HepG2 (cell line): Measurements from ENCODE around the gene UBE2O. TPM values are rescaled to one million over a fixed set of nuclear protein-coding genes. Genes with fewer than 3 reads are reported as not detected.
A peak's percentile ranks its signal among the peaks of the same experiment; 100 is the strongest.

Experiments
- CREB3 ChIP-seq: sonication (generic); formaldehyde crosslinking; IDR thresholded peaks from 2 replicates; pipeline ENCODE4 v1.5.0; 2020; ENCODE audit warnings: missing genetic modification reagents
- EP300 ChIP-seq, 3 experiments: sonication (generic) in 1 of 3; formaldehyde crosslinking in 1 of 3; IDR thresholded peaks; 2 replicates each; pipeline versions ENCODE4 v1.5.1 to v1.6.1; 2011 to 2020; ENCODE audit warnings: low read depth in 2 of 3, low read length in 2 of 3, borderline replicate concordance in 1 of 3, improper control_type of control experiment in 1 of 3, mild to moderate bottlenecking in 1 of 3, missing genetic modification reagents in 1 of 3, moderate library complexity in 1 of 3
- FOXC1 ChIP-seq: sonication (generic); formaldehyde crosslinking; IDR thresholded peaks from 2 replicates; pipeline ENCODE4 v1.8.0; 2022; ENCODE audit warnings: mild to moderate bottlenecking, missing genetic modification reagents, borderline replicate concordance
- GMEB1 ChIP-seq: sonication (generic); formaldehyde crosslinking; IDR thresholded peaks from 2 replicates; pipeline ENCODE4 v1.5.1; 2020; ENCODE audit warnings: missing genetic modification reagents, mild to moderate bottlenecking, borderline replicate concordance
- HES4 ChIP-seq: sonication (generic); formaldehyde crosslinking; IDR thresholded peaks from 2 replicates; pipeline ENCODE4 v1.9.0; 2021; ENCODE audit warnings: mild to moderate bottlenecking, missing genetic modification reagents, borderline replicate concordance
- HMGXB3 ChIP-seq: sonication (generic); formaldehyde crosslinking; IDR thresholded peaks from 2 replicates; pipeline ENCODE4 v1.4.0; 2020; ENCODE audit warnings: missing genetic modification reagents, borderline replicate concordance
- IRF9 ChIP-seq: sonication (generic); formaldehyde crosslinking; IDR thresholded peaks from 2 replicates; pipeline ENCODE4 v1.8.0; 2022; ENCODE audit warnings: missing genetic modification reagents, mild to moderate bottlenecking, borderline replicate concordance
- MAFG ChIP-seq: sonication (generic); formaldehyde crosslinking; IDR thresholded peaks from 2 replicates; pipeline ENCODE4 v1.5.1; 2020; ENCODE audit warnings: mild to moderate bottlenecking, missing genetic modification reagents
- NFE2L2 ChIP-seq: fragments of 150-350 bp; IDR thresholded peaks from 2 replicates; pipeline ENCODE4 v1.6.1; 2014; ENCODE audit warnings: low read length
- PAX8 ChIP-seq: sonication (generic); formaldehyde crosslinking; IDR thresholded peaks from 2 replicates; pipeline ENCODE4 v1.8.0; 2022; ENCODE audit warnings: mild to moderate bottlenecking, missing genetic modification reagents, borderline replicate concordance
- SNAI1 ChIP-seq: sonication (generic); formaldehyde crosslinking; IDR thresholded peaks from 2 replicates; pipeline ENCODE4 v1.5.0; 2020; ENCODE audit warnings: mild to moderate bottlenecking, missing genetic modification reagents, borderline replicate concordance
- THAP11 ChIP-seq: IDR thresholded peaks from 2 replicates; pipeline ENCODE4 v1.6.1; 2016; ENCODE audit warnings: missing biosample characterization, missing genetic modification reagents
- ZC3H13 ChIP-seq: sonication (generic); formaldehyde crosslinking; IDR thresholded peaks from 2 replicates; pipeline ENCODE4 v1.8.1; 2023; ENCODE audit warnings: mild to moderate bottlenecking, missing genetic modification reagents, moderate library complexity
- ZNF180 ChIP-seq: sonication (generic); formaldehyde crosslinking; IDR thresholded peaks from 2 replicates; pipeline ENCODE4 v1.4.0; 2020; ENCODE audit warnings: low read depth, missing genetic modification reagents, borderline replicate concordance
- ZNF296 ChIP-seq: sonication (generic); formaldehyde crosslinking; conservative IDR thresholded peaks from 2 replicates; pipeline ENCODE4 v1.5.0; 2020; ENCODE audit warnings: mild to moderate bottlenecking, missing genetic modification reagents
- ZNF441 ChIP-seq: sonication (generic); formaldehyde crosslinking; IDR thresholded peaks from 2 replicates; pipeline ENCODE4 v1.7.0; 2021; ENCODE audit warnings: missing genetic modification reagents, borderline replicate concordance
- ZNF7 ChIP-seq: IDR thresholded peaks from 2 replicates; pipeline ENCODE4 v1.6.1; 2016; ENCODE audit warnings: missing biosample characterization, missing genetic modification reagents
- ZNF777 ChIP-seq: sonication (generic); formaldehyde crosslinking; IDR thresholded peaks from 2 replicates; pipeline ENCODE4 v1.4.0; 2020; ENCODE audit warnings: missing genetic modification reagents
- polyA plus RNA-seq, 8 experiments: library from polyadenylated mRNA; depleted of rRNA in 3 of 8; stranded (reverse) in 7 of 8; unstranded in 1 of 8; fragments of >200 nt; fragmentation: Illumina TruSeq in 4 of 8; extraction: Trizol in 4 of 8; gene quantifications; 2 replicates each; pipeline versions ENCODE4 v1.2.1 to v1.2.3, GENCODE V29; 2011 to 2016; ENCODE audit warnings: low read depth in 4 of 8, missing spikeins in 1 of 8, mixed read lengths in 1 of 8; ENCODE audit not compliant: insufficient read depth in 1 of 8
- total RNA-seq, 5 experiments: library from RNA; depleted of rRNA; stranded (reverse); fragments of >200 nt; fragmentation: Illumina TruSeq; extraction: Trizol; gene quantifications; 2 replicates each; pipeline ENCODE4 v1.2.3, GENCODE V29; 2016; ENCODE audit warnings: low read depth in 1 of 5

The UBE2O gene
- total and polyA plus RNA-seq, 2 of the 13 experiments (the other 11 are each of a cell fraction or from before 2014, with no cell fraction given): 21.5 to 23.5 TPM

- TF ChIP-seq MAFG (CRISPR knock-in tag): peak; percentile 94
- TF ChIP-seq GMEB1: no peak
- TF ChIP-seq EP300 (IDR thresholded peaks at IDR 0.05; ENCODE audit: low read depth in 2 of 2, low read length in 2 of 2): no peak; a peak in 1 of 4 replicates
- no peak; the same call in 1 of the 2 replicates for TF ChIP-seq EP300 (CRISPR knock-in tag; IDR thresholded peaks at IDR 0.05; ENCODE audit: borderline replicate concordance)
- no peak for TF ChIP-seq ZNF777 (CRISPR knock-in tag)
- no peak for TF ChIP-seq CREB3 (CRISPR knock-in tag)
- no peak for TF ChIP-seq HMGXB3 (CRISPR knock-in tag)
- no peak for TF ChIP-seq HES4 (CRISPR knock-in tag)
- TF ChIP-seq ZNF180 (CRISPR knock-in tag): no peak
- TF ChIP-seq PAX8: no peak
- TF ChIP-seq ZNF441 (CRISPR knock-in tag): no peak
- TF ChIP-seq IRF9: no peak
- TF ChIP-seq ZC3H13 (CRISPR knock-in tag): no peak
- no peak for TF ChIP-seq ZNF296 (CRISPR knock-in tag)
- TF ChIP-seq ZNF7 (CRISPR knock-in tag): peak; percentile 61; the same call in 1 of the 2 replicates
- no peak for TF ChIP-seq FOXC1 (CRISPR knock-in tag)
- TF ChIP-seq NFE2L2: peak; percentile 97
- TF ChIP-seq THAP11 (CRISPR knock-in tag): no peak
- no peak for TF ChIP-seq SNAI1 (CRISPR knock-in tag)
Observed at GRCh38 chr17:76446449-76447231, 6.3 kb downstream of the UBE2O start (continued).
